Measurements from ENCODE around the gene SLC44A3. TPM values are rescaled to one million over a fixed set of nuclear protein-coding genes. Genes with fewer than 3 reads are reported as not detected.
"Not testable (repeated sequence)": the region's sequence is repeated elsewhere in the genome, so short reads cannot be mapped to it uniquely, and the experiment has no call there.

SLC44A3 gene
- total RNA-seq, 2 donors from 2014 or later: 7.7 to 10.9 TPM

DNA sequence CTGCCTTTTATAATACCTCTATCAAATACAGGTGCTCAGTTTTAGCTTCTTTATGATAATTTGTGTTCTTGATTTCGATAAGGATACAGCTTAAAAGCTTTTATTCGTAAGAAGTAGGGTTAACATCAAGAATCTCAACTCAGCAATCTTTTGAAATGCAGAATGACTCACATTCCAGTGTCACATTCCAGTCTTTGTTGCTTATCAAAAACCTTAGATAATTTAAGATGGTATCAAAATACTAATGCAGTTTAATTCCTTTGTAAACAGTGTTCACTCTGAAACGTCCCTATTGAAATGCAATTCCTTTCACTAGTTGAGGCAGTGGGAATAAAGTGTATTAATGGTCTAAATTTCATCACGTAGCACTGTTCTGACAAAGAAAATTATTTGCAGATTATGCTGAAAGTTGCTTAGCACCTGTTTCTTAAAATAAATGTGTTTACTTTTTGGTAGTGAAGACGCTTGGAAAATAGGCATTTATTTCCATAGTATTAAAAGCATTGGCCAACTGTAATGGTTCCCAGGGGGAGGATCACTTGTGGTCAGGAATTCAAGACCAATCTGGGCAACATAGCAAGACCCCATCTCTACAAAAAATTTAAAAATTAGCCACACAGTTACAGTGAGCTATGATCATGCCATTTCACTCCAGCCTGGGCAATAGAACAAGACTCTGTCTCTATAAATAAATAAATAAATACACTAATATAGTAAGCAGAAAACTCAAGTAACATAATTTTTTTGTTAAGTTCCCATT is 116.9 kb downstream of the SLC44A3 start:
- DNase-seq (ENCODE audit: low spot score): no peak
- intact Hi-C loops (cut with DNase I): no loop called here

GRCh38 chr1:94937820-94938219 is 117.7 kb downstream of the SLC44A3 start:
- DNase-seq (ENCODE audit: low spot score): no peak

GRCh38 chr1:94940738-94941137 is 120.6 kb downstream of the SLC44A3 start:
- DNase-seq (ENCODE audit: low spot score): no peak
- intact Hi-C loops (cut with DNase I): no loop called here

More at GRCh38 chr1:94937820-94938219, 117.7 kb downstream of the SLC44A3 start:
- intact Hi-C loops (cut with DNase I): no loop called here

DNA sequence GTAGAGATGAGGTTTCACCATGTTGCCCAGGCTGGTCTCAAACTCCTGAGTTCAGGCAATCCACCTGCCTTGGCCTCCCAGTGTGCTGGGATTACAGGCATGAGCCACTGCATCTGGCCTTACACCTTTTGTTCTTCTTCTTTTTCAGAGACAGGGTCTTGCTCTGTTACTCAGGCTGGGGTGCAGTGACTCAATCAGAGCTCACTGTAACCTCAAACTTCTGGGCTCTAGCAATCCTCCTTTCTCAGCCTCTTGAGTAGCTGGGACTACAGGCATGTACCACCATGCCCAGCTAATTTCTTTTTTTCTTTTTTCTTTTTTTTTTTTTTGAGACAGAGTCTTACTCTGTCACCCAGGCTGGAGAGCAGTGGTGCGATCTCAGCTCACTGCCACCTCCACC is 121.3 kb downstream of the SLC44A3 start:
- intact Hi-C loops (cut with DNase I); DNase-seq (ENCODE audit: low spot score): not testable (repeated sequence)

DNA sequence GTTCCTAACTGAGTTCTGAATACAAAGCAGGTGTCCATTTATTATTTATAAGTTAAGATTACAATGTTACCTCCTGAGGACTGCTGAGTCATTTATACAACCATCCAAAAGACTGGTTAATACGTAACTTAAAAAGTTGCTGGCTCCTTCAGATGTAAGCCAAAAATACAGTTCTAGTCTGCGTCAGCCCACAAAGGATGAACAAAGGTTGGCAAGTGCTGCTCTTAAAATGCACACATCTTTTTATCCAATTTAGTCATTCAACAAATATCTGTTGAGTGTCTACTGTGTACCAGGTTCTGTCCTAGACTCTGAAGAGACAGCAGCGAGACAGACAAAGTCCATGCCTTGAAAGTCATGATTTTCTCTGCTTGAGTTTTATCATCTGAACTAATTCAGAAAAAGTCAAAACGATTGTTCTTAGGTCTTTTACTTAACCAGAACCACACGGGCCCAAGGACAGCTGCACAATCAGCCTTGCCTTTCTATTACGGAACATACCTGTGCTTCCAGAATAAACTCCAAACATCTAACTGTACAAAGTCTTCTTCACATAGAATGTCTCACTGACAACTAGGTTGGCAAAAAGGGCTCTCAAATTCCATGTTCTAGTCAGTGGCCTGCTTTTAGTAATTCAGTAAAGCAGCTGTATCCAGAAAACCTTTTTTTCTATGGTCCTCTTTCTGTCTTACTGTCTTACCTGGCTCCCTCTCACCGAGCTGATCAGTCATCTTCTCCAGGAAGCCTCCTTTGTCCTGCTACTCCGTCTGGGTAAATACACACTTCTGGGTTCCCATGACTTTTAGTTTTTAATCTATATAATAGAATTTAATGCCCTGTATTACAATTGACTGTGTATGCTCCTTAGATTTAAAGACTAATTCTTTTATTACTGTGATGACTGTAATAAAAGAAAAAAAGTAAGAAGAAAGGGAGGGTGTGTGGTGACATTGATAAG is 122.3 kb downstream of the SLC44A3 start:
- no peak for DNase-seq (ENCODE audit: low spot score)
- intact Hi-C loops (cut with DNase I): no loop called here

Other genes starting within 250 kb of the SLC44A3 start
- 100 to 1,000 TPM; 385 to 542 TPM for gene CNN3, start 106.8 kb downstream of the SLC44A3 start, total RNA-seq